ENCODE data around the gene ASPSCR1. TPM values are rescaled to one million over a fixed set of nuclear protein-coding genes. Genes with fewer than 3 reads are reported as not detected.

ASPSCR1 gene
- total RNA-seq, 1 experiment from 2014 or later = 59.2 TPM

- no peaks in the 10 kb centered on the region for H3K4me1 Mint-ChIP-seq (ENCODE audit: low read depth, unreplicated experiment)
- DNase-seq = no peak
- Histone ChIP-seq H3K36me3 (ENCODE audit: control insufficient read depth, insufficient read depth, low read length) (peaks cover 3% of the 10 kb centered on the region; the same call in 1 of the 2 replicates), H3K9me3 (no peaks in the 10 kb centered on the region), H3K27me3 (replicated peaks; ENCODE audit: control insufficient read depth, insufficient read depth, low read length) (no peaks in the 10 kb centered on the region), H3K4me3 (ENCODE audit: low read depth, low read length) (no peak overlapping the region), H3K4me1 (peaks cover 12% of the 10 kb centered on the region)
- no peak overlapping the region for H3K4me3 Mint-ChIP-seq (ENCODE audit: unreplicated experiment)
- intact Hi-C loops (cut with micrococcal nuclease; ENCODE audit: unreplicated experiment) = no loop called here
- H3K9me3 Mint-ChIP-seq (ENCODE audit: unreplicated experiment) = no peaks in the 10 kb centered on the region
- H3K27ac Mint-ChIP-seq (ENCODE audit: unreplicated experiment) = no peak overlapping the region
- no TSS peak for BruUV-seq (replicated peaks)
- ChIA-PET CTCF (interaction anchor here (0.7 to 2.0 kb wide), 3 partner anchors 32 to 373 kb away, joined by 3 to 7 read pairs (median 4); no protein-coding TSS in a partner anchor), POLR2A (no interaction called here)
- no peak for TF ChIP-seq CTCF (IDR thresholded peaks at IDR 0.05; ENCODE audit: insufficient read depth in 1 of 2, low read depth in 1 of 2, low read length in 1 of 2, severe bottlenecking in 1 of 2, unreplicated experiment in 1 of 2)
- H3K36me3 Mint-ChIP-seq (ENCODE audit: insufficient read depth, unreplicated experiment) = peaks cover 43% of the 10 kb centered on the region
- no peaks in the 10 kb centered on the region for H3K27me3 Mint-ChIP-seq (ENCODE audit: insufficient read depth, unreplicated experiment)
Measured at GRCh38 chr17:82062984-82063368, 85.5 kb downstream of the ASPSCR1 start.

GRCh38 chr17:82063424-82064415 lies 86.3 kb downstream of the ASPSCR1 start:
- no TSS peak for BruUV-seq (replicated peaks)
- no peak for TF ChIP-seq CTCF (IDR thresholded peaks at IDR 0.05; ENCODE audit: insufficient read depth in 1 of 2, low read depth in 1 of 2, low read length in 1 of 2, severe bottlenecking in 1 of 2, unreplicated experiment in 1 of 2)
- intact Hi-C loops (cut with micrococcal nuclease; ENCODE audit: unreplicated experiment) = no loop called here
- Mint-ChIP-seq H3K9me3 (ENCODE audit: unreplicated experiment) (no peaks in the 10 kb centered on the region), H3K27me3 (ENCODE audit: insufficient read depth, unreplicated experiment) (no peaks in the 10 kb centered on the region), H3K4me1 (ENCODE audit: low read depth, unreplicated experiment) (no peaks in the 10 kb centered on the region), H3K36me3 (ENCODE audit: insufficient read depth, unreplicated experiment) (peaks cover 35% of the 10 kb centered on the region), H3K4me3 (ENCODE audit: unreplicated experiment) (peak overlapping the region; percentile 74), H3K27ac (ENCODE audit: unreplicated experiment) (no peak overlapping the region)
- H3K9me3 ChIP-seq = no peaks in the 10 kb centered on the region
- no peak for DNase-seq
- peak overlapping the region; percentile 59; the same call in 1 of the 2 replicates for H3K4me3 ChIP-seq (ENCODE audit: low read depth, low read length)
- no peaks in the 10 kb centered on the region for H3K27me3 ChIP-seq (replicated peaks; ENCODE audit: control insufficient read depth, insufficient read depth, low read length)
- H3K36me3 ChIP-seq (ENCODE audit: control insufficient read depth, insufficient read depth, low read length) = peaks cover 3% of the 10 kb centered on the region; the same call in 1 of the 2 replicates
- ChIA-PET CTCF (interaction anchor here (2.0 kb wide), 1 partner anchor 33 kb away, joined by 7 read pairs; no protein-coding TSS in a partner anchor), POLR2A (interaction anchor here (0.5 kb wide), 1 partner anchor 29 kb away, joined by 5 read pairs; no protein-coding TSS in a partner anchor)
- peaks cover 12% of the 10 kb centered on the region for H3K4me1 ChIP-seq

GRCh38 chr17:82064433-82065192 lies 87.2 kb downstream of the ASPSCR1 start:
- Mint-ChIP-seq H3K4me3 (ENCODE audit: unreplicated experiment) (peak overlapping the region; percentile 74), H3K4me1 (ENCODE audit: low read depth, unreplicated experiment) (no peaks in the 10 kb centered on the region), H3K27me3 (ENCODE audit: insufficient read depth, unreplicated experiment) (no peaks in the 10 kb centered on the region), H3K27ac (ENCODE audit: unreplicated experiment) (no peak overlapping the region), H3K9me3 (ENCODE audit: unreplicated experiment) (no peaks in the 10 kb centered on the region), H3K36me3 (ENCODE audit: insufficient read depth, unreplicated experiment) (peaks cover 27% of the 10 kb centered on the region)
- TF ChIP-seq CTCF (IDR thresholded peaks at IDR 0.05; ENCODE audit: insufficient read depth in 1 of 2, low read depth in 1 of 2, low read length in 1 of 2, severe bottlenecking in 1 of 2, unreplicated experiment in 1 of 2) = no peak
- Histone ChIP-seq H3K36me3 (ENCODE audit: control insufficient read depth, insufficient read depth, low read length) (peaks cover 3% of the 10 kb centered on the region; the same call in 1 of the 2 replicates), H3K4me3 (ENCODE audit: low read depth, low read length) (peak overlapping the region; percentile 59), H3K9me3 (no peaks in the 10 kb centered on the region), H3K4me1 (peaks cover 12% of the 10 kb centered on the region), H3K27me3 (replicated peaks; ENCODE audit: control insufficient read depth, insufficient read depth, low read length) (no peaks in the 10 kb centered on the region)
- POLR2A ChIA-PET = interaction anchor here (0.8 kb wide), 1 partner anchor 34 kb away, joined by 3 read pairs; no protein-coding TSS in a partner anchor
- no peak for DNase-seq
- CTCF ChIA-PET = interaction anchor here (0.9 kb wide), 1 partner anchor 34 kb away, joined by 3 read pairs; no protein-coding TSS in a partner anchor
- intact Hi-C loops (cut with micrococcal nuclease; ENCODE audit: unreplicated experiment) = no loop called here
- BruUV-seq (replicated peaks) = TSS peak; percentile 64
